ENCODE results near the gene RAB32. TPM values are rescaled to one million over a fixed set of nuclear protein-coding genes. Genes with fewer than 3 reads are reported as not detected.
A peak's percentile ranks its signal among the peaks of the same experiment; 100 is the strongest.
"Not testable (repeated sequence)": the region's sequence is repeated elsewhere in the genome, so short reads cannot be mapped to it uniquely, and the experiment has no call there.

RAB32 gene
- 12.0 TPM for polyA plus RNA-seq (ENCODE audit: insufficient read length)

- peak; percentile 90 for DNase-seq
These were observed at the start of gene RAB32 for GRCh38 chr6:146543211-146543939. RAB32 (plus strand) TSS chr6:146543833; CDS start chr6:146543872, 39 bp downstream.

GRCh38 chr6:146498309-146498708 lies 45.3 kb upstream of the RAB32 start:
- no peak for DNase-seq

GRCh38 chr6:146503096-146503495 lies 40.5 kb upstream of the RAB32 start:
- DNase-seq, result no peak

- DNase-seq, result no peak
These were observed 28.4 kb upstream of the RAB32 start for GRCh38 chr6:146515212-146515611.

GRCh38 chr6:146526192-146526591 lies 17.4 kb upstream of the RAB32 start:
- no peak for DNase-seq

GRCh38 chr6:146532702-146533101 lies 10.9 kb upstream of the RAB32 start:
- DNase-seq, result no peak

GRCh38 chr6:146542881-146543210 lies 787 bp upstream of the RAB32 start:
- no peak for DNase-seq

- DNase-seq, result peak; percentile 71
These were observed 445 bp downstream of the RAB32 start for GRCh38 chr6:146543940-146544615.

GRCh38 chr6:146544616-146545182 lies 1.1 kb downstream of the RAB32 start:
- no peak for DNase-seq

GRCh38 chr6:146545581-146545980 lies 1.9 kb downstream of the RAB32 start:
- no peak for DNase-seq

- peak; percentile 32 for DNase-seq
These were observed 2.9 kb downstream of the RAB32 start for GRCh38 chr6:146546443-146547043.

GRCh38 chr6:146547889-146548288 lies 4.3 kb downstream of the RAB32 start:
- no peak for DNase-seq

GRCh38 chr6:146548898-146549374 lies 5.3 kb downstream of the RAB32 start:
- no peak for DNase-seq

GRCh38 chr6:146550911-146551310 lies 7.3 kb downstream of the RAB32 start:
- DNase-seq, result no peak

GRCh38 chr6:146551545-146551944 lies 7.9 kb downstream of the RAB32 start:
- DNase-seq, result no peak

GRCh38 chr6:146553377-146554135 lies 9.9 kb downstream of the RAB32 start:
- DNase-seq, result no peak

- DNase-seq, result no peak
These were observed 17.0 kb downstream of the RAB32 start for GRCh38 chr6:146560607-146561006.

GRCh38 chr6:146566661-146567060 lies 23.0 kb downstream of the RAB32 start:
- not testable (repeated sequence) for DNase-seq

GRCh38 chr6:146568619-146569018 lies 25.0 kb downstream of the RAB32 start:
- not testable (repeated sequence) for DNase-seq

GRCh38 chr6:146574211-146574610 lies 30.6 kb downstream of the RAB32 start:
- no peak for DNase-seq

GRCh38 chr6:146578054-146578453 lies 34.4 kb downstream of the RAB32 start:
- no peak for DNase-seq

- DNase-seq, result no peak
These were observed 38.3 kb downstream of the RAB32 start for GRCh38 chr6:146581968-146582367.

- no peak for DNase-seq
These were observed 39.2 kb downstream of the RAB32 start for GRCh38 chr6:146582857-146583256.

All from hindlimb muscle (tissue), 1 donor.